ENCODE results near the gene SH3GL1. TPM values are rescaled to one million over a fixed set of nuclear protein-coding genes. Genes with fewer than 3 reads are reported as not detected.

SH3GL1 gene
- total and polyA plus RNA-seq, 9 of the 15 experiments (the other 6 are each of a cell fraction or from before 2014, with no cell fraction given) = 1.7 to 75.3 (median 25.7) TPM

- 0 out of 2 replicates have a peak, but pooled peaks have one; percentile 17 for TF ChIP-seq RREB1 (CRISPR knock-in tag; IDR thresholded peaks at IDR 0.05)
- TF ChIP-seq TAF15 (IDR thresholded peaks at IDR 0.05; ENCODE audit: low read depth, low read length) = no peak
- TF ChIP-seq SRSF9 (IDR thresholded peaks at IDR 0.05; ENCODE audit: borderline replicate concordance, low read depth, low read length) = no peak
- TF ChIP-seq FOXJ3 (CRISPR knock-in tag; IDR thresholded peaks at IDR 0.05) = no peak
- TF ChIP-seq KLF13 (tag; IDR thresholded peaks at IDR 0.05; ENCODE audit: borderline replicate concordance, low read depth) = peak; percentile 50; the same call in 1 of the 2 replicates
- no peak; the same call in 1 of the 2 replicates for TF ChIP-seq RAD51 (IDR thresholded peaks at IDR 0.05; ENCODE audit: borderline replicate concordance, low read depth)
- TF ChIP-seq RBM15 (IDR thresholded peaks at IDR 0.05; ENCODE audit: insufficient read depth, low read length) = no peak
- no peak for TF ChIP-seq IRF1 (CRISPR knock-in tag; IDR thresholded peaks at IDR 0.05; ENCODE audit: borderline replicate concordance)
- TF ChIP-seq E4F1 (CRISPR knock-in tag; IDR thresholded peaks at IDR 0.05; ENCODE audit: borderline replicate concordance) = no peak
- TF ChIP-seq ZNF778 (CRISPR knock-in tag; IDR thresholded peaks at IDR 0.05) = no peak
- peak; percentile 15; the same call in 1 of the 2 replicates for TF ChIP-seq DEAF1 (CRISPR knock-in tag; IDR thresholded peaks at IDR 0.05)
- 0 out of 2 replicates have a peak, but pooled peaks have one; percentile 18 for TF ChIP-seq HMBOX1 (IDR thresholded peaks at IDR 0.05)
- no peak for TF ChIP-seq POLR3G (IDR thresholded peaks at IDR 0.05; ENCODE audit: extremely low read depth, insufficient read length, insufficient replicate concordance)
- TF ChIP-seq SNAPC5 (CRISPR knock-in tag; IDR thresholded peaks at IDR 0.05) = no peak
Measured at GRCh38 chr19:4342615-4343369, 57.6 kb downstream of the SH3GL1 start (continued).

All from K562 (cell line).